SK-N-DZ (cell line): ENCODE data around the gene TMSB15A. TPM values are rescaled to one million over a fixed set of nuclear protein-coding genes. Genes with fewer than 3 reads are reported as not detected.
A peak's percentile ranks its signal among the peaks of the same experiment; 100 is the strongest.
"Not testable (repeated sequence)": the region's sequence is repeated elsewhere in the genome, so short reads cannot be mapped to it uniquely, and the experiment has no call there.

ENCODE experiments used
- DNase-seq: peaks from one replicate; pipeline ENCODE4 v3.0.0-alpha.2; 2015; ENCODE audit warnings: low spot score
- polyA plus RNA-seq, 2 experiments: library from polyadenylated mRNA; depleted of rRNA; stranded (reverse); fragments of >200 nt; gene quantifications; 2 replicates each; pipeline ENCODE4 v1.2.3, GENCODE V29; 2014

TMSB15A gene
- polyA plus RNA-seq (2014; cell fraction: cytosol; rRNA removed) = 524 and 566 TPM in 2 replicates
- 318 and 417 TPM in 2 replicates for polyA plus RNA-seq (2014; cell fraction: nucleus; rRNA removed)

- DNase-seq = peak; percentile 75
Measured at GRCh38 chrX:102515975-102516941, at the start of gene TMSB15A. TMSB15A (minus strand) TSS chrX:102516739.

- no peak for DNase-seq
Measured at GRCh38 chrX:102560423-102561068, 44.0 kb upstream of the TMSB15A start.

- no peak for DNase-seq
Measured at GRCh38 chrX:102558607-102559006, 42.1 kb upstream of the TMSB15A start.

DNA sequence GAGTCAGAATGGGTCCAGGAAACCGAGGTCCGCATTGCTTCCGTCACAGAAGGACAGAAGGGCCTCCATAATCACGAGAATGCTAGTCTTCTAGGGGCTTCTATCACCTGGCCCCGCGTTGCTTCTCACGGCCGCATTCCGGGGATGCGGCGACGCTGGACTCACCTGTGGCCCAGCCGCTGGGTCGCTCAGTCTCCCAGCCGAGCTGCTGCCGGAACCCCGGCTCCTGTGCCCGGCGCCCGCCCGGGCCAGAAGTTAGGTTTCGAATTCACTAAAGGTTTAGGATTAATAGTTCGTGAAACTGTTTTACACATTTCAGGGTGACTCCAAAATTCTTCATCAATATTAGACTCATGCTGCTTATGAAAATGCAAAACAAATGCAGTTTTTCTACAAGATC lies 31.7 kb upstream of the TMSB15A start:
- DNase-seq = no peak

- peak; percentile 32 for DNase-seq
Measured at GRCh38 chrX:102546828-102547493, 30.4 kb upstream of the TMSB15A start.

DNA sequence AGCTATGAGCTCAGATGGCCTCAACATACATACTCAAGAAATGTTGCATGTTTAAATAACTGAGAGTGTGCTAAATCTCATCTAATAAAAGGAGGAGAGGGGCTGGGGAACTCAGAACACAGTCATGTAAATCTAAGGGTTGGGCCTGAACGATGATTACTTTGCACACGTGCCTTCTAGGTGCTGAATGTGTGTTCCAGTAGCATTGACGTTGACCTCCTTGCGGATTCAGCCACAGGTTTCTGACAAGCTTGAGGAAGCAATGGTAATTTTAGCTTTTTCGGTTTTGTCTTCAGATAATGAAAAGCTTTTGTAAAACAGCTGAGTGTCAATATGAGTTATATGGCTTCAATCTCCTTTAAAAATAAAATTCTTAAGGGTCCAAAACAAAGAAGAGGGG lies 29.6 kb upstream of the TMSB15A start:
- not testable (repeated sequence) for DNase-seq

- no peak for DNase-seq
Measured at GRCh38 chrX:102535958-102536357, 19.4 kb upstream of the TMSB15A start.

GRCh38 chrX:102517326-102517725 lies 787 bp upstream of the TMSB15A start:
- DNase-seq = peak; percentile 46

- no peak for DNase-seq
Measured at GRCh38 chrX:102514536-102514935, 2.0 kb downstream of the TMSB15A start.

DNA sequence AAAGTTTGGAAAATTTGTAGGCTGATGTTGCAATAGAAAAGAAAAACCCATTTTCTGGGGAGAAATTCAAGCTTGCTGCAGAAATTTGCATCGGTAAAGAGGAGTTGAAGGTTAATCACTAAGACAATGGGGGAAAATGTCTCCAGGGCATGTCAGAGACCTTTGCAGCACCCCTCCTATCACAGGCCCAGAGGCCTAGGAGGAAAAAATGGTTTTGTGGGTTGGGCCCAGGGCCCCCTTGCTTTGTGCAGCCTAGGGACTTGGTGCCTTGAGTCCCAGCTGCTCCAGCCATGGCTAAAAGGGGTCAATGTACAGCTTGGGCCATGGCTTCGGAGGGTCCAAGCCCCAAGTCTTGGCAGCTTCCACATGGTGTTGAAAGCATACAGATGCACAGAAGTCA lies 17.8 kb downstream of the TMSB15A start:
- DNase-seq = no peak

DNA sequence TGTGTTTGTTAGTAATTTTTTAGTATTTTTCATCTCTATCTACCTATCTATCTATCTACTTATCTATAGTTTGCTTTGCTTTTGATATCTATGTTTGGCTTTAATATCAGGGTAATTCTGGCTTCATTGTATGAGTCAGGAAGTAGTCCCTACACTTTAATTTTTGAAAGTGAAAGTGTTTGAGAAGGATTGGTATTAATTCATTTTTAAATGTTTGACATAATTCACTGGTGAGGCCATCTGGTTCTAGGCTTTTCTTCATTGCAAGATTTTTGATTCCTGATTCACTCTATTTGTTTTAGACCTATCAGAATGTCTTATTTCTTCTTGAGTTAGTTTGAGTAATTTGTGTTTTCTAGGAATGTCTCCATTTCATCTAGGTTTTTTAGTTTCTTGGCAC lies 24.8 kb downstream of the TMSB15A start:
- no peak for DNase-seq

GRCh38 chrX:102478765-102479164 lies 37.8 kb downstream of the TMSB15A start:
- DNase-seq = not testable (repeated sequence)

- DNase-seq = not testable (repeated sequence)
Measured at GRCh38 chrX:102471762-102472220, 44.7 kb downstream of the TMSB15A start, which contains the start of gene TCP11X2. TCP11X2 (minus strand) TSS chrX:102471812.

- DNase-seq = not testable (repeated sequence)
Measured at GRCh38 chrX:102470215-102470614, 46.3 kb downstream of the TMSB15A start.
